NCI-H1048 (cell line): ENCODE results near the gene SFTPA1.
"Not testable (repeated sequence)": the region's sequence is repeated elsewhere in the genome, so short reads cannot be mapped to it uniquely, and the experiment has no call there.

Source experiments
- DNase-seq: peaks from one replicate; lab custom pipeline; 2025; lab: John Stamatoyannopoulos, UW

Gene SFTPA1

GRCh38 chr10:79610601-79611191 is at the start of gene SFTPA1:
Gene SFTPA1 (plus strand): TSS chr10:79610939. CDS start chr10:79611826, 887 bp downstream.
- no peak for DNase-seq

GRCh38 chr10:79561257-79561656 is 49.5 kb upstream of the SFTPA1 start:
- DNase-seq = no peak

GRCh38 chr10:79562135-79562756 is 48.5 kb upstream of the SFTPA1 start:
- DNase-seq = peak; percentile 30

GRCh38 chr10:79563426-79563825 is 47.3 kb upstream of the SFTPA1 start:
- DNase-seq = no peak

GRCh38 chr10:79570624-79571023 is 40.1 kb upstream of the SFTPA1 start:
- not testable (repeated sequence) for DNase-seq

GRCh38 chr10:79579361-79579760 is 31.4 kb upstream of the SFTPA1 start:
- DNase-seq = no peak

GRCh38 chr10:79581044-79581443 is 29.7 kb upstream of the SFTPA1 start:
- DNase-seq = no peak

- no peak for DNase-seq
Observed at GRCh38 chr10:79582096-79582495, 28.6 kb upstream of the SFTPA1 start.

GRCh38 chr10:79582954-79583353 is 27.8 kb upstream of the SFTPA1 start:
- not testable (repeated sequence) for DNase-seq

GRCh38 chr10:79583488-79584024 is 27.2 kb upstream of the SFTPA1 start:
- no peak for DNase-seq

GRCh38 chr10:79585870-79586527 is 24.7 kb upstream of the SFTPA1 start:
- no peak for DNase-seq

- DNase-seq = no peak
Observed at GRCh38 chr10:79586933-79587332, 23.8 kb upstream of the SFTPA1 start.

GRCh38 chr10:79588800-79589199 is 21.9 kb upstream of the SFTPA1 start:
- no peak for DNase-seq

- DNase-seq = no peak
Observed at GRCh38 chr10:79593377-79593776, 17.4 kb upstream of the SFTPA1 start.

GRCh38 chr10:79594565-79594964 is 16.2 kb upstream of the SFTPA1 start:
- DNase-seq = not testable (repeated sequence)

GRCh38 chr10:79595510-79595909 is 15.2 kb upstream of the SFTPA1 start:
- no peak for DNase-seq

- DNase-seq = not testable (repeated sequence)
Observed at GRCh38 chr10:79599644-79600043, 11.1 kb upstream of the SFTPA1 start.

GRCh38 chr10:79601939-79602338 is 8.8 kb upstream of the SFTPA1 start:
- no peak for DNase-seq

- no peak for DNase-seq
Observed at GRCh38 chr10:79602953-79603352, 7.8 kb upstream of the SFTPA1 start.

- no peak for DNase-seq
Observed at GRCh38 chr10:79604294-79604693, 6.4 kb upstream of the SFTPA1 start.

GRCh38 chr10:79605308-79605707 is 5.4 kb upstream of the SFTPA1 start:
- no peak for DNase-seq

- DNase-seq = no peak
Observed at GRCh38 chr10:79608505-79609375, 2.0 kb upstream of the SFTPA1 start.
